HEK293 (cell line): Measurements from ENCODE around the gene CD44.

ENCODE experiments used
- CTCF ChIP-seq: fragments of 450-650 bp; formaldehyde crosslinking; IDR thresholded peaks from 2 replicates; pipeline ENCODE4 v1.5.1; 2016; ENCODE audit warnings: missing biosample characterization, missing genetic modification characterization
- PATZ1 ChIP-seq: fragments of 450-650 bp; formaldehyde crosslinking; IDR thresholded peaks from 2 replicates; pipeline ENCODE4 v1.5.1; 2016; ENCODE audit warnings: missing biosample characterization, missing genetic modification characterization
- YY1 ChIP-seq: fragments of 450-650 bp; formaldehyde crosslinking; IDR thresholded peaks from 2 replicates; pipeline ENCODE4 v1.5.1; 2018; ENCODE audit warnings: missing biosample characterization, missing genetic modification characterization
- ZNF292 ChIP-seq: fragments of 450-650 bp; formaldehyde crosslinking; IDR thresholded peaks from 2 replicates; pipeline ENCODE4 v1.5.1; 2016; ENCODE audit warnings: low read depth, missing biosample characterization, missing genetic modification characterization, borderline replicate concordance
- ZSCAN16 ChIP-seq: fragments of 450-650 bp; formaldehyde crosslinking; IDR thresholded peaks from 2 replicates; pipeline ENCODE4 v1.5.1; 2016; ENCODE audit warnings: missing biosample characterization, missing genetic modification characterization
- TF ChIP-seq, protein P1 (sequence below): fragments of 450-650 bp; formaldehyde crosslinking; IDR thresholded peaks from 2 replicates; pipeline ENCODE4 v1.5.1; 2016; ENCODE audit warnings: missing biosample characterization, missing genetic modification characterization

GRCh38 chr11:35241083-35241482, 102.1 kb downstream of the CD44 start:
- TF ChIP-seq CTCF (tag by site-specific recombination): no peak
- no peak for TF ChIP-seq ZSCAN16 (tag by site-specific recombination)
- TF ChIP-seq, protein P1, sequence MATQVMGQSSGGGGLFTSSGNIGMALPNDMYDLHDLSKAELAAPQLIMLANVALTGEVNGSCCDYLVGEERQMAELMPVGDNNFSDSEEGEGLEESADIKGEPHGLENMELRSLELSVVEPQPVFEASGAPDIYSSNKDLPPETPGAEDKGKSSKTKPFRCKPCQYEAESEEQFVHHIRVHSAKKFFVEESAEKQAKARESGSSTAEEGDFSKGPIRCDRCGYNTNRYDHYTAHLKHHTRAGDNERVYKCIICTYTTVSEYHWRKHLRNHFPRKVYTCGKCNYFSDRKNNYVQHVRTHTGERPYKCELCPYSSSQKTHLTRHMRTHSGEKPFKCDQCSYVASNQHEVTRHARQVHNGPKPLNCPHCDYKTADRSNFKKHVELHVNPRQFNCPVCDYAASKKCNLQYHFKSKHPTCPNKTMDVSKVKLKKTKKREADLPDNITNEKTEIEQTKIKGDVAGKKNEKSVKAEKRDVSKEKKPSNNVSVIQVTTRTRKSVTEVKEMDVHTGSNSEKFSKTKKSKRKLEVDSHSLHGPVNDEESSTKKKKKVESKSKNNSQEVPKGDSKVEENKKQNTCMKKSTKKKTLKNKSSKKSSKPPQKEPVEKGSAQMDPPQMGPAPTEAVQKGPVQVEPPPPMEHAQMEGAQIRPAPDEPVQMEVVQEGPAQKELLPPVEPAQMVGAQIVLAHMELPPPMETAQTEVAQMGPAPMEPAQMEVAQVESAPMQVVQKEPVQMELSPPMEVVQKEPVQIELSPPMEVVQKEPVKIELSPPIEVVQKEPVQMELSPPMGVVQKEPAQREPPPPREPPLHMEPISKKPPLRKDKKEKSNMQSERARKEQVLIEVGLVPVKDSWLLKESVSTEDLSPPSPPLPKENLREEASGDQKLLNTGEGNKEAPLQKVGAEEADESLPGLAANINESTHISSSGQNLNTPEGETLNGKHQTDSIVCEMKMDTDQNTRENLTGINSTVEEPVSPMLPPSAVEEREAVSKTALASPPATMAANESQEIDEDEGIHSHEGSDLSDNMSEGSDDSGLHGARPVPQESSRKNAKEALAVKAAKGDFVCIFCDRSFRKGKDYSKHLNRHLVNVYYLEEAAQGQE (tag by site-specific recombination): no peak
- no peak for TF ChIP-seq PATZ1
- TF ChIP-seq ZNF292: no peak
- no peak for TF ChIP-seq YY1 (tag by site-specific recombination)
